IMR-90 (cell line): Measurements from ENCODE around the gene SF3A2. TPM values are rescaled to one million over a fixed set of nuclear protein-coding genes. Genes with fewer than 3 reads are reported as not detected.

Experiments used
- ATAC-seq: fragments of 200-7000 bp; cut with Tn5 transposase; 2 replicates; pipeline ENCODE4 v1.9.1; 2020; ENCODE audit warnings: low read depth, mild to moderate bottlenecking, moderate library complexity
- BruUV-seq: library from RNA; stranded (reverse); fragments of 400-500 nt; replicated peaks from 2 replicates; lab custom pipeline; 2021; lab: Mats Ljungman, UMichigan
- CTCF ChIA-PET: fragments of 300-600 bp; formaldehyde crosslinking; extraction: SDS; loops from one replicate; lab custom pipeline; 2021; ENCODE audit warnings: antibody characterized with exemption; lab: Yijun Ruan, JAX
- POLR2A ChIA-PET: fragments of 300-600 bp; sonication (Branson Sonifier 250); formaldehyde crosslinking; loops from one replicate; lab custom pipeline; 2022; ENCODE audit warnings: antibody characterized with exemption; ENCODE audit not compliant: unreplicated experiment; lab: Charles Lee
- DNase-seq: peaks from one replicate; pipeline ENCODE4 v3.0.0; 2013
- H2AFZ ChIP-seq: replicated peaks from 2 replicates; pipeline ENCODE3; 2013; ENCODE audit warnings: low read length, mild to moderate bottlenecking; ENCODE audit not compliant: poor library complexity
- H2AK5ac ChIP-seq: 2 replicates; pipeline ENCODE4 v1.6.1; 2013; ENCODE audit warnings: low read depth, low read length, inconsistent platforms
- H2AK9ac ChIP-seq: replicated peaks from 2 replicates; pipeline ENCODE3; 2013; ENCODE audit warnings: mild to moderate bottlenecking, low read depth, low read length, moderate library complexity; ENCODE audit not compliant: poor library complexity
- H2BK120ac ChIP-seq: 2 replicates; pipeline ENCODE4 v1.6.1; 2013; ENCODE audit warnings: low read depth, low read length, inconsistent platforms
- H2BK15ac ChIP-seq: 3 replicates; pipeline ENCODE4 v1.6.1; 2013; ENCODE audit warnings: low read depth, low read length, inconsistent platforms
- H2BK20ac ChIP-seq: 2 replicates; pipeline ENCODE4 v1.6.1; 2013; ENCODE audit warnings: low read depth, mild to moderate bottlenecking, inconsistent platforms, low read length, moderate library complexity
- H2BK5ac ChIP-seq: 2 replicates; pipeline ENCODE4 v1.6.1; 2013; ENCODE audit warnings: mild to moderate bottlenecking, low read depth, low read length, inconsistent platforms; ENCODE audit not compliant: poor library complexity, severe bottlenecking
- H3K14ac ChIP-seq: replicated peaks from 2 replicates; pipeline ENCODE4 v1.6.1; 2013; ENCODE audit warnings: low read depth, low read length, inconsistent platforms
- H3K18ac ChIP-seq: 2 replicates; pipeline ENCODE4 v1.6.1; 2013; ENCODE audit warnings: low read depth, low read length, control low read depth
- H3K23ac ChIP-seq: 2 replicates; pipeline ENCODE4 v1.6.1; 2013; ENCODE audit warnings: low read depth, low read length, inconsistent platforms
- H3K27ac ChIP-seq: 2 replicates; pipeline ENCODE4 v1.5.1; 2013; ENCODE audit warnings: mild to moderate bottlenecking, control low read depth, low read length; ENCODE audit not compliant: insufficient read depth
- H3K27me3 ChIP-seq: 2 replicates; pipeline ENCODE4 v1.6.1; 2013; ENCODE audit warnings: low read length; ENCODE audit not compliant: control insufficient read depth, insufficient read depth
- H3K36me3 ChIP-seq: 2 replicates; pipeline ENCODE4 v1.6.1; 2013; ENCODE audit warnings: low read length, mixed read lengths; ENCODE audit not compliant: control insufficient read depth, insufficient read depth
- H3K4ac ChIP-seq: 2 replicates; pipeline ENCODE4 v1.6.1; 2013; ENCODE audit warnings: low read depth, low read length, inconsistent platforms
- H3K4me1 ChIP-seq: 2 replicates; pipeline ENCODE4 v1.6.1; 2013; ENCODE audit warnings: low read length, mixed read lengths; ENCODE audit not compliant: control insufficient read depth, insufficient read depth
- H3K4me2 ChIP-seq: 2 replicates; pipeline ENCODE4 v1.6.1; 2013; ENCODE audit warnings: low read depth, mild to moderate bottlenecking, control low read depth, low read length, moderate library complexity
- H3K4me3 ChIP-seq: 2 replicates; pipeline ENCODE4 v1.5.1; 2013; ENCODE audit warnings: low read depth, mild to moderate bottlenecking, control low read depth, low read length, moderate library complexity; ENCODE audit not compliant: insufficient read depth
- H3K56ac ChIP-seq: 2 replicates; pipeline ENCODE4 v1.6.1; 2013; ENCODE audit warnings: low read length, inconsistent platforms; ENCODE audit not compliant: insufficient read depth; ENCODE audit errors: extremely low read depth
- H3K79me1 ChIP-seq, 2 experiments: 2 replicates each; pipeline ENCODE4 v1.6.1; 2013; ENCODE audit warnings: low read length in 2 of 2, inconsistent platforms in 1 of 2, low read depth in 1 of 2
- H3K9ac ChIP-seq: 2 replicates; pipeline ENCODE4 v1.6.1; 2013; ENCODE audit warnings: low read depth, low read length, control low read depth
- H3K9me1 ChIP-seq: 2 replicates; pipeline ENCODE4 v1.6.1; 2013; ENCODE audit warnings: low read length, inconsistent platforms; ENCODE audit not compliant: insufficient read depth
- H3K9me3 ChIP-seq: 2 replicates; pipeline ENCODE4 v1.6.1; 2013; ENCODE audit warnings: low read length; ENCODE audit not compliant: control insufficient read depth, insufficient read depth
- H4K20me1 ChIP-seq: 2 replicates; pipeline ENCODE4 v1.6.1; 2013; ENCODE audit warnings: low read length, inconsistent platforms; ENCODE audit not compliant: insufficient read depth
- H4K5ac ChIP-seq: 2 replicates; pipeline ENCODE4 v1.6.1; 2013; ENCODE audit warnings: mild to moderate bottlenecking, low read depth, low read length, control low read depth
- H4K8ac ChIP-seq, 2 experiments: 2 replicates each; pipeline ENCODE4 v1.6.1; 2013; ENCODE audit warnings: low read depth in 2 of 2, low read length in 2 of 2, control low read depth in 1 of 2, inconsistent platforms in 1 of 2
- H4K91ac ChIP-seq: 2 replicates; pipeline ENCODE4 v1.6.1; 2013; ENCODE audit warnings: low read depth, low read length, inconsistent platforms; ENCODE audit not compliant: insufficient read depth
- BHLHE40 ChIP-seq: fragments of 150-350 bp; IDR thresholded peaks from 2 replicates; pipeline ENCODE4 v1.6.1; 2016; ENCODE audit warnings: mild to moderate bottlenecking, low read depth, low read length
- CEBPB ChIP-seq: IDR thresholded peaks from 2 replicates; pipeline ENCODE4 v1.6.1; 2012; ENCODE audit warnings: low read depth, low read length, improper control_type of control experiment
- CTCF ChIP-seq: conservative IDR thresholded peaks from 2 replicates; pipeline ENCODE4 v1.5.1; 2012; ENCODE audit warnings: mild to moderate bottlenecking, low read depth, low read length, improper control_type of control experiment
- ELK1 ChIP-seq: fragments of 150-350 bp; IDR thresholded peaks from 2 replicates; pipeline ENCODE4 v1.6.1; 2016; ENCODE audit warnings: low read depth, mild to moderate bottlenecking, low read length, moderate library complexity, borderline replicate concordance
- FOS ChIP-seq: fragments of 150-350 bp; IDR thresholded peaks from 2 replicates; pipeline ENCODE4 v1.6.1; 2016; ENCODE audit warnings: low read depth, low read length
- MXI1 ChIP-seq: IDR thresholded peaks from 2 replicates; pipeline ENCODE4 v1.6.1; 2012; ENCODE audit warnings: low read depth, mild to moderate bottlenecking, low read length, moderate library complexity, borderline replicate concordance
- NFE2L2 ChIP-seq: fragments of 150-350 bp; IDR thresholded peaks from 2 replicates; pipeline ENCODE4 v1.6.1; 2016; ENCODE audit warnings: low read depth, mild to moderate bottlenecking, low read length
- USF2 ChIP-seq: fragments of 150-350 bp; IDR thresholded peaks from 2 replicates; pipeline ENCODE4 v1.6.1; 2017; ENCODE audit warnings: mild to moderate bottlenecking, antibody characterized with exemption, low read length, low read depth
- WGBS, 2 experiments: methylation state at CpG; one replicate each; pipeline versions ENCODE4 v1.1.5 to v1.1.7; 2013; ENCODE audit warnings: missing lambda C conversion rate in 2 of 2; ENCODE audit not compliant: insufficient read length in 1 of 2; ENCODE audit errors: extremely low coverage in 2 of 2; 5-methylcytosine and 5-hydroxymethylcytosine counted together
- dilution Hi-C: fragments of 300-500 bp; cut with HindIII; formaldehyde crosslinking; loops from one replicate; pipeline ENCODE4 v1.14.3; 2018; ENCODE audit warnings: low sequenced_read_pairs; ENCODE audit not compliant: unreplicated experiment
- in situ Hi-C: fragments of 300-500 bp; cut with MboI; formaldehyde crosslinking; loops from 3 replicates; pipeline ENCODE4 v1.14.3; 2019; ENCODE audit warnings: low sequenced_read_pairs, inconsistent platforms, mixed read lengths
- intact Hi-C: fragments of 100-400 bp; cut with micrococcal nuclease; formaldehyde crosslinking; loops from 2 replicates; pipeline ENCODE4 v1.10.0; 2022
- polyA plus RNA-seq, 3 experiments: library from polyadenylated mRNA; depleted of rRNA; stranded (reverse); fragments of >200 nt; gene quantifications; 2 replicates each; pipeline ENCODE4 v1.2.3, GENCODE V29; 2012; ENCODE audit warnings: low replicate concordance in 1 of 3
- total RNA-seq: library from RNA; depleted of rRNA; stranded (reverse); fragments of >200 nt; gene quantifications from 2 replicates; pipeline ENCODE4 v1.2.3, GENCODE V29; 2012

SF3A2 gene
- total and polyA plus RNA-seq, 2 of the 4 experiments (the other 2 are of a cell fraction) = 4.8 to 34.5 TPM

DNA sequence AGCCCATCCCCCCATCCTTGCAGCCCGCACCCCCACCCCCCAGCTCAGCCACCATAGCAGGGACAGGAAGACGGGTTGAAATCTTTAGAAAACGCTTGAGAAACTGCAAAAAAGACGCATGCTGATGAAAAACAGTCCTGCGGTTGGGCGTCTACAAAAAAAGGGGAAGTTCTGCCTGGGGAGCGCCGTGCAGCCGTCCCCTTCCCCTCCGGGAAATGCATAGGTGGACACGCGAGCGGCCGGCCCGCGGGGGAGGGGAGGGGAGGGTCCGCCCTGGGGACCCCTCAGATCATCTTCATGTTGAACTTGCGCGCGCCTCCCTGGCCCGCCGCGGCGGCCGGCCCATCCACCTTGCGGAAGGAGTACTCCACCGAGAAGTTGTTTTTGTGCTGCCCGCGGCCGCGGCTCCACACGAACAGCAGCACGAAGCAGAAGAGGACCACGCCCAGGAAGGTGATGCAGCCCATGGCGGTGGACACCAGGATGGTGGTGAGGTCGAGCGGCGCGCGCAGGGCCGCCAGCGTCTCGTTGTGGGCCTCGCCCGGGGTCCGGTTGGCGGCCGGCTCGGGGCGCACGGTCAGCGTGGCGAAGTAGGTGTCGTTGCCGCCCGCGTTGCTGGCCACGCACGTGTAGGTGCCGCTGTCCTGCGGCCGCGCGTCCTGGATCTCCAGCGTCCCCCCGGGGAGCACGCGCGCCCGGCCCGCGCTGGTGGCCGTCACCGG, 53.3 kb downstream of the SF3A2 start:
- 3% methylated on average over 31 of the region's 74 CpGs; no CpG with 5 or more reads in 1 of the 2 experiments for WGBS, 2 experiments
- Histone ChIP-seq H2AK5ac (no peak overlapping the region; the same call in 1 of the 2 replicates), H3K14ac (no peak overlapping the region), H4K5ac (no peak overlapping the region), H4K91ac (no peak overlapping the region), H2BK120ac (no peak overlapping the region), H3K79me1 (no peaks in the 10 kb centered on the region), H4K20me1 (peaks cover 26% of the 10 kb centered on the region), H3K36me3 (no peaks in the 10 kb centered on the region), H3K4ac (no peak overlapping the region), H3K9me3 (no peaks in the 10 kb centered on the region), H3K9me1 (no peaks in the 10 kb centered on the region), H3K23ac (no peak overlapping the region), H3K27me3 (peaks cover 68% of the 10 kb centered on the region), H3K9ac (no peak overlapping the region), H2AK9ac (no peak overlapping the region), H2BK20ac (no peak overlapping the region), H2AFZ (peak overlapping the region; percentile 63), H3K56ac (no peak overlapping the region), H2BK15ac (no peak overlapping the region), H4K8ac (no peak overlapping the region), H3K18ac (no peak overlapping the region), H3K4me3 (no peak overlapping the region), H2BK5ac (no peak overlapping the region), H3K4me2 (peak overlapping the region; percentile 70), H3K4me1 (peaks cover 5% of the 10 kb centered on the region), H3K27ac (no peak overlapping the region)
- dilution Hi-C loops (no loop called here), intact Hi-C loops (no loop called here), in situ Hi-C loops (no loop called here)
- ATAC-seq (no peak), DNase-seq (no peak)
- no peak for TF ChIP-seq BHLHE40
- TF ChIP-seq CEBPB = no peak
- TF ChIP-seq CTCF = no peak
- no peak for TF ChIP-seq USF2
- no peak for TF ChIP-seq FOS
- no peak for TF ChIP-seq ELK1
- TF ChIP-seq NFE2L2 = no peak
- TF ChIP-seq MXI1 = no peak; the same call in 1 of the 2 replicates
- POLR2A ChIA-PET = interaction anchor here (0.6 kb wide), 1 partner anchor 138 kb away, joined by 5 read pairs; no protein-coding TSS in a partner anchor
- CTCF ChIA-PET = no interaction called here
- BruUV-seq = no TSS peak
